PC-9 (cell line): ENCODE results near the gene NLRP1.

ENCODE experiments used
- CTCF ChIP-seq: fragments of 200-600 bp; sonication (generic); conservative IDR thresholded peaks from 2 replicates; pipeline ENCODE4 v1.6.1; 2017; ENCODE audit warnings: mixed run types, antibody characterized with exemption, mild to moderate bottlenecking, moderate library complexity
- EZH2 ChIP-seq: fragments of 200-600 bp; sonication (generic); IDR thresholded peaks from 2 replicates; pipeline ENCODE4 v1.8.0; 2017; ENCODE audit warnings: antibody characterized with exemption, low read depth

DNA sequence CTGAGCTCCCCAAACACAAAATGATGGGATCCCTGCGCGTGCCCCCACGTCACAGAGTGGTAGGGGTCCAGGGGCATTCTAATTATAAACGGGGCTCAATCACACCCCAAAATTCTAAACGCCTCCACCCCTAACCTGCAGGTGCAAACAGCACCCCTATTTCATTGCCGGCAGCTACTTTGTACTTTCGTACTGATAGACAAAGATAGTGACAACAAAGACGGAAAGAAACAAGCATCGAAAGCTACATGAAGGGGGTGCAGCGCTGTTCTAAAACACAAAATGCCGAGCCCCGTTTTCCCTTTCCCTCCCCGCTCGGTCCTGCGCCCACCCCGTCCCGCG lies 84.1 kb downstream of the NLRP1 start:
- no peak for TF ChIP-seq CTCF
- no peak for TF ChIP-seq EZH2
